Femur (tissue), 1 donor: ENCODE measurements around the gene KRTAP13-4.

Source experiments
- DNase-seq: peaks from one replicate; pipeline ENCODE4 v3.0.0-alpha.2; 2017

Gene KRTAP13-4

GRCh38 chr21:30430170-30430655, at the start of gene KRTAP13-4:
KRTAP13-4 (plus strand) TSS chr21:30430220; CDS start chr21:30430276, 56 bp downstream.
- DNase-seq = no peak

- DNase-seq = no peak
Observed at GRCh38 chr21:30382201-30382600, 47.8 kb upstream of the KRTAP13-4 start.

DNA sequence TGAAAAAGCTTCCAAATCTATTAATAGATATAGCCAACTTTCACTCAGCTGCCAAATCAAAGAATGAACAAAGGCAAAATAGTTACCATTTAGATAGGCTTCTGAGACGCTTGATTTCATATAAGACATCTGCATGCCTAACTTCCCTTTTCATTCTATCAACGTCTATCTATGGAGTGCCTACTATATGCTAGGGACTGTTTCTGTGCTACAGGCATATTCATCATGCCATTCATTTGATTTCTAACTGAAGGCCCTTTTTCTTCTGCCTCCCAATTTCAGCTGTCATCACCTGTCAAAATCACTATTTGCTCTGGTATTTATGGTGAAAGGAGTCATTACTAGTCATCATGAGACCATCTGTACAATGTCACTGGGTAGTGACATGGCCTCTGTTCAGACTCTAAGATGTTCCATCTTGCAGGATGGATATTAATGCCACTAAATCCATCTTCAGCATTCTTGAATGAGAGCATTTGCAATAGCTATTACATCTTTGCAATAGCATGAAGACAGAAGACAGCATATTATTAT, 38.5 kb upstream of the KRTAP13-4 start:
- DNase-seq = no peak

GRCh38 chr21:30395731-30396130, 34.3 kb upstream of the KRTAP13-4 start, which contains the start of gene KRTAP13-1:
KRTAP13-1 (plus strand) TSS chr21:30396031; CDS start chr21:30396087, 56 bp downstream.
- no peak for DNase-seq

GRCh38 chr21:30408782-30409494, 21.1 kb upstream of the KRTAP13-4 start:
- DNase-seq = peak; percentile 29

DNA sequence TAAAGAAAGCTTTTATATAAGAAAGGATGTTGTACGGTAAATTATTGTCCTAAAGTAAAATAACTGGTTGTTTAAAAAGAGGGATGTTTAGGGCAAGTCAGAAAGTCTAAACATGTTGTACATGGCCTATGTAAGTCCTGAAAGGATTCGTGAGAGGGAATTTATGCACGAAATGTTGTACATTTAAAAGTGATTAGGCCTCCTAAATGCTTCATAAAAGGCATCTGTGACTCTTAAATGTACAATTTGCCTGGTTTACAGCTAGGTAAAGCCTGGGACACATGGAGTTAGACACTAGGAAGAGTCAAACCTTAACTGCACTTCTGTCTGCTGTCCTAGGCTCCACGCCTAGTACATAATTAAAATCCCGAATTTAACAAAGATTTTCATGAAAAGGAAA, 14.0 kb upstream of the KRTAP13-4 start:
- no peak for DNase-seq

GRCh38 chr21:30425826-30426225, 4.2 kb upstream of the KRTAP13-4 start, which contains the start of gene KRTAP13-3:
KRTAP13-3 (minus strand) TSS chr21:30425926; CDS start chr21:30425912, 14 bp downstream.
- DNase-seq = no peak

DNA sequence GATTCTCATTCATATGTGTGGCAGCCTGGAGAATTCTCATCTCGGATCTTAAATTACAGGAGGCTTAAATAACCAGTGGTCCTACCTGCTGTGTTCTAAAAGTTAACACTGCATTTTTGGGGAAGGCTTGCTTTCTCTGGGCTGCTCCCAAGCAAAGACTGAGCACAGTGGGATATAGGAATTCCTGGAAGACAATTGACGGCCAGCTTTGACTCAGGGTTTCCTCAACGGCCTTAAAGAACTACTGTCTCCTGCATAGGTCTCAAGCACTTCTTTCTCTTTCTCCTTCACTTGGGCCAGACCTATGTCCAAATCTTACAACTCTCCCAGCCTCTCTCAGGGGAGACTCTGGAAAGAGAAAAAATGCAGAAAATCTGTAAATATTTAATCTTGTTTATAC, 3.3 kb upstream of the KRTAP13-4 start:
- DNase-seq = no peak

- no peak for DNase-seq
Observed at GRCh38 chr21:30434033-30434631, 4.1 kb downstream of the KRTAP13-4 start.

GRCh38 chr21:30437010-30437565, 7.1 kb downstream of the KRTAP13-4 start:
- DNase-seq = no peak

GRCh38 chr21:30439975-30440374, 10.0 kb downstream of the KRTAP13-4 start, which contains the start of gene KRTAP15-1:
KRTAP15-1 (plus strand) TSS chr21:30440275; CDS start chr21:30440328, 53 bp downstream.
- DNase-seq = no peak

DNA sequence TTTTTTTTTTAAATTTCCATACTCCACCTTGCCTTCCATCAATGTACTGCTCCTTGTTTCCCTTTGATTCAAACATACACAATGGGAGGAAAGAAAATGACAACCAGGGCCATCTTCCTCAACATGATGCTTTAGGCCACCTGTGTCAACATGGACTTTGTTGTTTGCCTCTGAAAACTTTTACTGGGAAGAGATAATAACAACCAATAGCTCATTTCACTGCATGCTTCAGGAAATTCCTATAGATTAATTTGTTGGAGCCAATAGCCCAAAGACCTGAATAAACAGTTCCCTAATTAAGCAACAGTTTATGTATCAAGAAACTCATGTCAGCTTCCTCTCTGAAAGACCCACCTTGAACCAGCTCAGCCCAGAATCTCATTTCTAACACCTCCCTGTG, 13.2 kb downstream of the KRTAP13-4 start:
- no peak for DNase-seq

- DNase-seq = no peak
Observed at GRCh38 chr21:30444204-30444603, 14.2 kb downstream of the KRTAP13-4 start.

- no peak for DNase-seq
Observed at GRCh38 chr21:30447056-30447455, 17.0 kb downstream of the KRTAP13-4 start.

DNA sequence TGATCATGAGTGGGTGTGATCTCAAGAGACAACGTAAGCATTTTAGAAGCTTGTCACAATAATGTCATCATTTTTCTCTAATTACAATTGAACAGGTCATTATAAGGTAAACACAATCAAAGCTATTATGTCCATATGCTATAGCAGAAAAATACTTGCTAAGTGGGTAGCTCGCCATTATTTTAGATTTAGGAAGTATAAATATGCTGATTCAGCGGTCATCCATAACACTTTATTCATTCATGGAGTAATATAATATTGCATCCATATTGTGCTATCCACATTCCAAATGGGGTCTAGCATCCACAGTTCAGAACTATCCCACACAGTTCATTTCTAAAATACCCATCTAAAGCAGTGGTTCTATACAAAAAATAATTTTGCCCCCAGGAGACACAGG, 18.5 kb downstream of the KRTAP13-4 start:
- no peak for DNase-seq

DNA sequence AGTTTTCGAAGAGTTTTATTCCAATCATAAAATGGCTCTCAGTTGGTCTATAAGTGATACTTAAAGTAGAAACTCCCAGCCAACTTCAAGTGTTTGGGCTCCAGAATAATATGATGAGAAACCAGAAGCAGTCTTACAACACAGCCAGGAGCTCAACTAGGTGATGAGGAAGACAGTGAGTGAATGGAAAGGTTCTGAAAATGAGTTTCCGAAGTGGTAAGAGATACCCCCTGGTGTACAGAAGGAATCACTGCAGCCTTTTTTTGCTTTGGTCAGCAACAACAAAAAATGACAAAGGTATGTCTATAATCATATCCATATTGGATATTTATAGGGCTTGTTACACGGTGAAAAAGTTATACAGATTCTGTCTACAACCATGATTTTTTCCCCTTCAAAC, 33.7 kb downstream of the KRTAP13-4 start:
- no peak for DNase-seq

GRCh38 chr21:30468900-30469714, 39.1 kb downstream of the KRTAP13-4 start:
- no peak for DNase-seq

DNA sequence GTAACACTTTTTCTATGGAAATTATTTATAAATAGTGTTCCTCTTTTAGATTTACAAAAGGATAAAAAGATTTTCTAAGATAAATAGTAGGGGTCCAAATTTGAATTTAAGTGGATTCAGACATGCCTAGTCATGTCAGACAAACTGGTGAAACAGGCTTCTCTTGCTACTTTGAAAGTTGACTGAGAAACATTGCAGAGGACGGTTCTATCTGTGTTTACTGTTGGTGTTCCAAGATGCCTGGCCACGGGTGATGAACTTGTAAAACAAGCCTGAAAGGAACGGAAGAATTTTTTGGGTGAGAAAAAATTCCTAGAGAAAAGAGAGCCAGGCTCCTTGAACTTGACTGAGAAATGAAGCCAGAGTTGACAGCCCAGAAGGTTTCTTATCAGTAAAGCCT, 48.0 kb downstream of the KRTAP13-4 start:
- DNase-seq = no peak

- no peak for DNase-seq
Observed at GRCh38 chr21:30479259-30479658, 49.2 kb downstream of the KRTAP13-4 start.

DNA sequence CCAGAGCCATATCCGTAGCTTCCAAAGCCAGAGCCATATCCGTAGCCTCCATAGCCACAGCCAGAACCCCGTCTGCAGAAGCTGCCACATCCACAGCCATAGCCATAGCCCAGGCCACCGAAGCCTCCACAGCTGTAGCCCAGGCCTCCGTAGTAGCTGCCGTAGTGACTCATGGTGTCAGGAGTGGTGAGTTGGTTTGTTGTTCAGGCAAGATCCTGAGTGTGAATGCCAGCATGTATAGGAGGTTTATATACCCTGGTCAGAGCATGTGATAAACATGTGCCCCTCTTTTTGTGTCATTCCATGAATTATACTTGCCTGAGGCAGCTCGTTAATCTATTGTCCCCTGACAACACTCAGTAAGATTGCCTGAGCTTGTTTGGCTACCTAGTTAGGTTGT, 50.1 kb downstream of the KRTAP13-4 start, which contains the start of gene KRTAP19-1:
Gene KRTAP19-1 (minus strand): TSS at position 223 of the 400 bp plus-strand sequence. CDS start 50 bp downstream, at position 173.
- no peak for DNase-seq
